ENCODE results near the gene AK1.

GRCh38 chr9:127838375-127839078, 38.9 kb downstream of the AK1 start:
- TF ChIP-seq CTCF (conservative IDR thresholded peaks at IDR 0.05; ENCODE audit: low read depth, low read length) (no peak), EZH2 (IDR thresholded peaks at IDR 0.05; ENCODE audit: borderline replicate concordance, low read depth, low read length, poor library complexity, severe bottlenecking) (no peak)
